ENCODE measurements around the gene SUMF2.
A peak's percentile ranks its signal among the peaks of the same experiment; 100 is the strongest.

The SUMF2 gene

GRCh38 chr7:56106108-56107073, 42.3 kb downstream of the SUMF2 start, which contains the start of gene CHCHD2 (continued):
- TF ChIP-seq, protein P1, sequence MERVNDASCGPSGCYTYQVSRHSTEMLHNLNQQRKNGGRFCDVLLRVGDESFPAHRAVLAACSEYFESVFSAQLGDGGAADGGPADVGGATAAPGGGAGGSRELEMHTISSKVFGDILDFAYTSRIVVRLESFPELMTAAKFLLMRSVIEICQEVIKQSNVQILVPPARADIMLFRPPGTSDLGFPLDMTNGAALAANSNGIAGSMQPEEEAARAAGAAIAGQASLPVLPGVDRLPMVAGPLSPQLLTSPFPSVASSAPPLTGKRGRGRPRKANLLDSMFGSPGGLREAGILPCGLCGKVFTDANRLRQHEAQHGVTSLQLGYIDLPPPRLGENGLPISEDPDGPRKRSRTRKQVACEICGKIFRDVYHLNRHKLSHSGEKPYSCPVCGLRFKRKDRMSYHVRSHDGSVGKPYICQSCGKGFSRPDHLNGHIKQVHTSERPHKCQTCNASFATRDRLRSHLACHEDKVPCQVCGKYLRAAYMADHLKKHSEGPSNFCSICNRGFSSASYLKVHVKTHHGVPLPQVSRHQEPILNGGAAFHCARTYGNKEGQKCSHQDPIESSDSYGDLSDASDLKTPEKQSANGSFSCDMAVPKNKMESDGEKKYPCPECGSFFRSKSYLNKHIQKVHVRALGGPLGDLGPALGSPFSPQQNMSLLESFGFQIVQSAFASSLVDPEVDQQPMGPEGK (tag by site-specific recombination; IDR thresholded peaks at IDR 0.05): peak; percentile 44
- TF ChIP-seq ZNF138 (tag by site-specific recombination; IDR thresholded peaks at IDR 0.05; ENCODE audit: borderline replicate concordance) (no peak), GLIS1 (tag by site-specific recombination; IDR thresholded peaks at IDR 0.05) (peak; percentile 41; the same call in 1 of the 2 replicates), ZNF585B (tag by site-specific recombination; IDR thresholded peaks at IDR 0.05) (peak; percentile 31), ZNF266 (tag by site-specific recombination; IDR thresholded peaks at IDR 0.05; ENCODE audit: low read depth) (no peak), GLIS2 (tag by site-specific recombination; IDR thresholded peaks at IDR 0.05) (peak; percentile 48), ZXDB (tag by site-specific recombination; IDR thresholded peaks at IDR 0.05) (peak; percentile 73), ZNF660 (tag by site-specific recombination; IDR thresholded peaks at IDR 0.05) (peak; percentile 62; the same call in 1 of the 2 replicates), ZNF341 (tag by site-specific recombination; IDR thresholded peaks at IDR 0.05; ENCODE audit: low read depth) (peak; percentile 84), ZBTB8A (tag by site-specific recombination; IDR thresholded peaks at IDR 0.05) (no peak)
- TF ChIP-seq, protein P2, sequence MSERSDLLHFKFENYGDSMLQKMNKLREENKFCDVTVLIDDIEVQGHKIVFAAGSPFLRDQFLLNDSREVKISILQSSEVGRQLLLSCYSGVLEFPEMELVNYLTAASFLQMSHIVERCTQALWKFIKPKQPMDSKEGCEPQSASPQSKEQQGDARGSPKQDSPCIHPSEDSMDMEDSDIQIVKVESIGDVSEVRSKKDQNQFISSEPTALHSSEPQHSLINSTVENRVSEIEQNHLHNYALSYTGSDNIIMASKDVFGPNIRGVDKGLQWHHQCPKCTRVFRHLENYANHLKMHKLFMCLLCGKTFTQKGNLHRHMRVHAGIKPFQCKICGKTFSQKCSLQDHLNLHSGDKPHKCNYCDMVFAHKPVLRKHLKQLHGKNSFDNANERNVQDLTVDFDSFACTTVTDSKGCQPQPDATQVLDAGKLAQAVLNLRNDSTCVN (tag by site-specific recombination; optimal IDR thresholded peaks at IDR 0.05): peak; percentile 17

- no peaks in the 10 kb centered on the region for H3K4me1 ChIP-seq (ENCODE audit: control insufficient read depth, insufficient read depth, low read length)
- no peak overlapping the region for H3K27ac ChIP-seq (ENCODE audit: extremely low read depth, low read depth, low read length)
- H3K9me3 ChIP-seq (ENCODE audit: control insufficient read depth, insufficient read depth, low read depth, low read length): no peaks in the 10 kb centered on the region
- CTCF ChIA-PET: no interaction called here
- TF ChIP-seq ZNF776 (tag by site-specific recombination; IDR thresholded peaks at IDR 0.05; ENCODE audit: borderline replicate concordance) (no peak), ZNF146 (tag by site-specific recombination; IDR thresholded peaks at IDR 0.05) (no peak), ZNF239 (tag by site-specific recombination; IDR thresholded peaks at IDR 0.05) (no peak), ZNF341 (tag by site-specific recombination; IDR thresholded peaks at IDR 0.05; ENCODE audit: low read depth) (no peak), ZNF19 (tag by site-specific recombination; IDR thresholded peaks at IDR 0.05; ENCODE audit: low read depth) (no peak), PRDM1 (tag by site-specific recombination; IDR thresholded peaks at IDR 0.05) (no peak), ZBTB49 (tag by site-specific recombination; IDR thresholded peaks at IDR 0.05; ENCODE audit: low read depth) (no peak), ZNF596 (tag by site-specific recombination; IDR thresholded peaks at IDR 0.05) (no peak), ZSCAN16 (tag by site-specific recombination; IDR thresholded peaks at IDR 0.05) (no peak), ZNF510 (tag by site-specific recombination; IDR thresholded peaks at IDR 0.05; ENCODE audit: insufficient replicate concordance) (no peak), ZNF76 (tag by site-specific recombination; IDR thresholded peaks at IDR 0.05; ENCODE audit: borderline replicate concordance, low read depth) (no peak), ZNF416 (tag by site-specific recombination; IDR thresholded peaks at IDR 0.05) (no peak)
- TF ChIP-seq, protein P3, sequence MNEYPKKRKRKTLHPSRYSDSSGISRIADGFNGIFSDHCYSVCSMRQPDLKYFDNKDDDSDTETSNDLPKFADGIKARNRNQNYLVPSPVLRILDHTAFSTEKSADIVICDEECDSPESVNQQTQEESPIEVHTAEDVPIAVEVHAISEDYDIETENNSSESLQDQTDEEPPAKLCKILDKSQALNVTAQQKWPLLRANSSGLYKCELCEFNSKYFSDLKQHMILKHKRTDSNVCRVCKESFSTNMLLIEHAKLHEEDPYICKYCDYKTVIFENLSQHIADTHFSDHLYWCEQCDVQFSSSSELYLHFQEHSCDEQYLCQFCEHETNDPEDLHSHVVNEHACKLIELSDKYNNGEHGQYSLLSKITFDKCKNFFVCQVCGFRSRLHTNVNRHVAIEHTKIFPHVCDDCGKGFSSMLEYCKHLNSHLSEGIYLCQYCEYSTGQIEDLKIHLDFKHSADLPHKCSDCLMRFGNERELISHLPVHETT (tag by site-specific recombination; IDR thresholded peaks at IDR 0.05): no peak
- no peak overlapping the region for H3K4me3 ChIP-seq (ENCODE audit: low read depth, low read length)
- peaks cover 11 to 15% of the 10 kb centered on the region in 2 experiments for H3K36me3 ChIP-seq (ENCODE audit: control insufficient read depth in 2 of 2, insufficient read depth in 1 of 2, low read length in 2 of 2)
- POLR2A ChIA-PET: no interaction called here
These were observed 43.8 kb downstream of the SUMF2 start for GRCh38 chr7:56107954-56108258.

Data from HEK293 (cell line).